Measurements from ENCODE around the gene TAS2R60.
"Not testable (repeated sequence)": the region's sequence is repeated elsewhere in the genome, so short reads cannot be mapped to it uniquely, and the experiment has no call there.

Gene TAS2R60

GRCh38 chr7:143444063-143444782 lies 970 bp downstream of the TAS2R60 start:
- no peak for DNase-seq (ENCODE audit: low spot score)

GRCh38 chr7:143444785-143445184 lies 1.5 kb downstream of the TAS2R60 start:
- DNase-seq (ENCODE audit: low spot score) = no peak

- no peak for DNase-seq (ENCODE audit: low spot score)
Observed at GRCh38 chr7:143447466-143447865, 4.2 kb downstream of the TAS2R60 start.

- no peak for DNase-seq (ENCODE audit: low spot score)
Observed at GRCh38 chr7:143448429-143448828, 5.2 kb downstream of the TAS2R60 start.

GRCh38 chr7:143449793-143450192 lies 6.5 kb downstream of the TAS2R60 start:
- no peak for DNase-seq (ENCODE audit: low spot score)

GRCh38 chr7:143451122-143451521 lies 7.9 kb downstream of the TAS2R60 start:
- no peak for DNase-seq (ENCODE audit: low spot score)

- DNase-seq (ENCODE audit: low spot score) = no peak
Observed at GRCh38 chr7:143451746-143452145, 8.5 kb downstream of the TAS2R60 start.

GRCh38 chr7:143452495-143452894 lies 9.2 kb downstream of the TAS2R60 start:
- no peak for DNase-seq (ENCODE audit: low spot score)

- no peak for DNase-seq (ENCODE audit: low spot score)
Observed at GRCh38 chr7:143454091-143454680, 10.9 kb downstream of the TAS2R60 start.

- no peak for DNase-seq (ENCODE audit: low spot score)
Observed at GRCh38 chr7:143455491-143455890, 12.2 kb downstream of the TAS2R60 start.

GRCh38 chr7:143455942-143456341 lies 12.7 kb downstream of the TAS2R60 start:
- DNase-seq (ENCODE audit: low spot score) = no peak

- peak; percentile 32 for DNase-seq (ENCODE audit: low spot score)
Observed at GRCh38 chr7:143456992-143457793, 13.9 kb downstream of the TAS2R60 start.

- DNase-seq (ENCODE audit: low spot score) = peak; percentile 14
Observed at GRCh38 chr7:143458263-143458662, 15.0 kb downstream of the TAS2R60 start.

GRCh38 chr7:143458681-143459080 lies 15.4 kb downstream of the TAS2R60 start:
- no peak for DNase-seq (ENCODE audit: low spot score)

- no peak for DNase-seq (ENCODE audit: low spot score)
Observed at GRCh38 chr7:143459359-143459758, 16.1 kb downstream of the TAS2R60 start.

- DNase-seq (ENCODE audit: low spot score) = no peak
Observed at GRCh38 chr7:143460271-143460979, 17.2 kb downstream of the TAS2R60 start.

GRCh38 chr7:143462045-143462444 lies 18.8 kb downstream of the TAS2R60 start:
- no peak for DNase-seq (ENCODE audit: low spot score)

- no peak for DNase-seq (ENCODE audit: low spot score)
Observed at GRCh38 chr7:143463556-143463955, 20.3 kb downstream of the TAS2R60 start.

- DNase-seq (ENCODE audit: low spot score) = no peak
Observed at GRCh38 chr7:143463957-143464356, 20.7 kb downstream of the TAS2R60 start.

GRCh38 chr7:143467724-143468123 lies 24.5 kb downstream of the TAS2R60 start:
- no peak for DNase-seq (ENCODE audit: low spot score)

GRCh38 chr7:143472071-143472689 lies 28.9 kb downstream of the TAS2R60 start:
- not testable (repeated sequence) for DNase-seq (ENCODE audit: low spot score)

Measured in hepatic stellate cell (primary cell).